A549 (cell line): ENCODE data around the gene SCAF8. TPM values are rescaled to one million over a fixed set of nuclear protein-coding genes. Genes with fewer than 3 reads are reported as not detected.
A peak's percentile ranks its signal among the peaks of the same experiment; 100 is the strongest.

Experiments
- ATAC-seq, 2 experiments: fragments of 200-7000 bp in 1 of 2; fragments of >200 bp in 1 of 2; cut with Nextera tagmentation in 1 of 2; cut with Tn5 transposase in 1 of 2; 3 replicates each; pipeline versions ENCODE4 v1.8.0 to v1.9.1; 2018 to 2020; ENCODE audit warnings: mild to moderate bottlenecking in 1 of 2, moderate library complexity in 1 of 2
- CTCF ChIA-PET: fragments of 300-600 bp; sonication (Branson Sonifier 250); formaldehyde crosslinking; extraction: SDS; loops from one replicate; lab custom pipeline; 2021; ENCODE audit warnings: antibody characterized with exemption, inconsistent platforms; lab: Yijun Ruan, JAX
- POLR2A ChIA-PET: fragments of 350-600 bp; formaldehyde crosslinking; extraction: SDS; loops from one replicate; lab custom pipeline; 2021; ENCODE audit warnings: antibody characterized with exemption, inconsistent platforms; lab: Yijun Ruan, JAX
- DNase-seq, 2 experiments: peaks; one replicate each; pipeline versions ENCODE4 v3.0.0 to v3.0.0-alpha.2; 2011 to 2016; ENCODE audit warnings: low read depth in 1 of 2, low spot score in 1 of 2
- FAIRE-seq: peaks from 2 replicates; lab custom pipeline; 2011; peaks lifted over from hg19 to GRCh38; lab: Jason Lieb, UNC
- H3K27ac ChIP-seq, 2 experiments: fragments of >200 bp; sonication (Bioruptor Twin); formaldehyde crosslinking; 3 replicates each; pipeline ENCODE4 v1.5.1; 2016 to 2017
- H3K4me1 ChIP-seq: fragments of >200 bp; sonication (Bioruptor Twin); formaldehyde crosslinking; 3 replicates; pipeline ENCODE4 v1.6.1; 2016
- H3K4me2 ChIP-seq: fragments of >200 bp; sonication (Bioruptor Twin); formaldehyde crosslinking; 3 replicates; pipeline ENCODE4 v1.6.1; 2016
- H3K4me3 ChIP-seq: fragments of >200 bp; sonication (Bioruptor Twin); formaldehyde crosslinking; 3 replicates; pipeline ENCODE4 v1.5.1; 2016
- H3K9me3 ChIP-seq: fragments of >200 bp; sonication (Bioruptor Twin); formaldehyde crosslinking; 3 replicates; pipeline ENCODE4 v1.6.1; 2016
- CEBPB ChIP-seq, 2 experiments: fragments of >200 bp in 1 of 2; sonication (Bioruptor Twin) in 1 of 2; formaldehyde crosslinking in 1 of 2; IDR thresholded peaks; 2 replicates each; pipeline ENCODE4 v1.6.1; 2012 to 2016
- EHF ChIP-seq: fragments of 250-450 bp; sonication (Bioruptor Pico); IDR thresholded peaks from 2 replicates; pipeline ENCODE4 v1.5.0; 2020; ENCODE audit warnings: mild to moderate bottlenecking
- EHMT2 ChIP-seq: fragments of 200-600 bp; sonication (generic); IDR thresholded peaks from 2 replicates; pipeline ENCODE4 v1.6.1; 2016; ENCODE audit warnings: antibody characterized with exemption, low read depth, mild to moderate bottlenecking, moderate library complexity
- FOXS1 ChIP-seq: fragments of 250-450 bp; sonication (Bioruptor Pico); IDR thresholded peaks from 2 replicates; pipeline ENCODE4 v1.5.0; 2020; ENCODE audit warnings: mild to moderate bottlenecking, moderate library complexity
- GATA3 ChIP-seq: IDR thresholded peaks from 2 replicates; pipeline ENCODE4 v1.6.1; 2012; ENCODE audit warnings: borderline replicate concordance
- HDAC2 ChIP-seq: fragments of 200-600 bp; sonication (generic); IDR thresholded peaks from 2 replicates; pipeline ENCODE4 v1.6.1; 2016
- HOXA7 ChIP-seq: fragments of 250-450 bp; sonication (Bioruptor Pico); IDR thresholded peaks from 2 replicates; pipeline ENCODE4 v1.5.0; 2020; ENCODE audit warnings: mild to moderate bottlenecking, moderate library complexity
- HOXB5 ChIP-seq: fragments of 250-450 bp; sonication (Bioruptor Pico); IDR thresholded peaks from 2 replicates; pipeline ENCODE4 v1.5.0; 2020; ENCODE audit warnings: mild to moderate bottlenecking, moderate library complexity
- JUN ChIP-seq, 2 experiments: fragments of >200 bp; sonication (Bioruptor Twin); formaldehyde crosslinking; IDR thresholded peaks; 2 replicates in 1 of 2; 3 replicates in 1 of 2; pipeline ENCODE4 v1.6.1; 2016 to 2017
- KDM5A ChIP-seq: fragments of 200-600 bp; sonication (generic); IDR thresholded peaks from 2 replicates; pipeline ENCODE4 v1.6.1; 2016; ENCODE audit warnings: antibody characterized with exemption, mild to moderate bottlenecking
- MYC ChIP-seq: IDR thresholded peaks from 2 replicates; pipeline ENCODE4 v1.6.1; 2012; ENCODE audit warnings: mild to moderate bottlenecking, inconsistent platforms, low read length, improper control_type of control experiment, borderline replicate concordance
- NFE2L2 ChIP-seq: fragments of 150-350 bp; conservative IDR thresholded peaks from 2 replicates; pipeline ENCODE4 v1.6.1; 2014; ENCODE audit warnings: low read length
- POLR2A ChIP-seq: IDR thresholded peaks from 2 replicates; pipeline ENCODE4 v1.6.1; 2012; ENCODE audit warnings: mild to moderate bottlenecking, low read length
- RCOR1 ChIP-seq: fragments of 150-350 bp; IDR thresholded peaks from 2 replicates; pipeline ENCODE4 v1.6.1; 2014; ENCODE audit warnings: antibody characterized with exemption, low read length, low read depth
- RFX5 ChIP-seq: fragments of 450-650 bp; IDR thresholded peaks from 2 replicates; pipeline ENCODE4 v1.7.1; 2014; ENCODE audit warnings: antibody characterized with exemption, mild to moderate bottlenecking, moderate library complexity
- SMC3 ChIP-seq: fragments of >200 bp; sonication (Bioruptor Twin); formaldehyde crosslinking; IDR thresholded peaks from 3 replicates; pipeline ENCODE4 v1.6.1; 2018; ENCODE audit warnings: inconsistent platforms
- SREBF2 ChIP-seq: fragments of 450-650 bp; IDR thresholded peaks from 2 replicates; pipeline ENCODE4 v1.6.1; 2014; ENCODE audit warnings: mild to moderate bottlenecking, moderate library complexity
- USF2 ChIP-seq: fragments of 450-650 bp; IDR thresholded peaks from 2 replicates; pipeline ENCODE4 v1.6.1; 2014; ENCODE audit warnings: antibody characterized with exemption
- ZC3H11A ChIP-seq: fragments of 450-650 bp; IDR thresholded peaks from 2 replicates; pipeline ENCODE4 v1.6.1; 2014; ENCODE audit warnings: antibody characterized with exemption, mild to moderate bottlenecking
- ZSCAN20 ChIP-seq: fragments of 250-450 bp; sonication (Bioruptor Pico); IDR thresholded peaks from 2 replicates; pipeline ENCODE4 v1.8.0; 2022; ENCODE audit warnings: mild to moderate bottlenecking, moderate library complexity
- WGBS: methylation state at CpG from one replicate; pipeline ENCODE4 v1.1.6; 2017; ENCODE audit errors: missing lambda C conversion rate; 5-methylcytosine and 5-hydroxymethylcytosine counted together
- polyA plus RNA-seq, 4 experiments: library from polyadenylated mRNA; depleted of rRNA in 3 of 4; stranded (reverse); fragments of >200 nt; fragmentation: RNase III in 1 of 4; extraction: RNeasy Plus Mini Kit Qiagen cat#74134 plus additional on column Dnase treatment in 1 of 4; gene quantifications; 2 replicates in 3 of 4; 3 replicates in 1 of 4; pipeline ENCODE4 v1.2.3, GENCODE V29; 2011 to 2017
- TF ChIP-seq, protein P1 (sequence below): fragments of >200 bp; sonication (Bioruptor Twin); formaldehyde crosslinking; IDR thresholded peaks from 2 replicates; pipeline ENCODE4 v1.6.1; 2016
- TF ChIP-seq, protein P2 (sequence below): fragments of 200-600 bp; sonication (generic); IDR thresholded peaks from 2 replicates; pipeline ENCODE4 v1.6.1; 2016; ENCODE audit warnings: antibody characterized with exemption, mild to moderate bottlenecking, moderate library complexity
- TF ChIP-seq, protein P3 (sequence below): fragments of 150-350 bp; IDR thresholded peaks from 2 replicates; pipeline ENCODE4 v1.6.1; 2014; ENCODE audit warnings: low read depth, mild to moderate bottlenecking, low read length

SCAF8 gene
- polyA plus RNA-seq, 2 of the 4 experiments (the other 2 are of a cell fraction), result 13.4 to 27.3 TPM

GRCh38 chr6:154752022-154752421, 18.8 kb downstream of the SCAF8 start (continued):
- TF ChIP-seq JUN (IDR thresholded peaks at IDR 0.05) (no peak), RCOR1 (no peak), MYC (no peak), NFE2L2 (no peak), HOXB5 (CRISPR knock-in tag) (no peak), EHMT2 (no peak), KDM5A (no peak)

DNA sequence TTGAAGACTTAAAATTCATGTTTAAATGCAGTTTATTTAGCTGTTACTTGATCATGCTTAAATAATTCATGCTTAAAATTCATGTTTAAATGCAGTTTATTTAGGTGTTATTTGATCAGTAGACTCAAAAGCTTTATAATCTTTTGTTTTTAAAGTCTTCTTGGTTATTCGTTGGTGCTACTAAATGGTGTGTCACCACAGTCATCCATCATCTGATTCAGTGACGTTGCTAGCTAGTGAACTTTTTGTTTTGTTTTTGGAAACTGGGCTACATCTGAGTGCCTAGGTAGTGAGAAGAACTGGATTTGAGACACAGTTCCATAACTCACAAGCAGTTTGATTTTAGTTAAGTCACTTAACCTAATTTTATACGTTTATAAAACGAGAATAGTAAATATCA, 20.9 kb downstream of the SCAF8 start:
- TF ChIP-seq EHF (no peak), HOXB5 (CRISPR knock-in tag) (peak; percentile 32; the same call in 1 of the 2 replicates), ZC3H11A (no peak)
- CTCF ChIA-PET, result no interaction called here
- Histone ChIP-seq H3K9me3 (no peaks in the 10 kb centered on the region), H3K4me3 (no peak overlapping the region), H3K4me2 (peak overlapping the region; percentile 20; the same call in 2 of the 3 replicates), H3K4me1 (peaks cover 24% of the 10 kb centered on the region), H3K27ac (no peak overlapping the region)
- FAIRE-seq (no peak), DNase-seq (no peak), ATAC-seq (no peak)
- POLR2A ChIA-PET, result no interaction called here
- WGBS, result 44% methylated on average over 4 of the region's 4 CpGs

GRCh38 chr6:154757352-154758050, 24.3 kb downstream of the SCAF8 start:
- TF ChIP-seq SMC3 (no peak), FOXS1 (CRISPR knock-in tag) (no peak), GATA3 (no peak), POLR2A (no peak), CEBPB (IDR thresholded peaks at IDR 0.05) (no peak), USF2 (no peak), SREBF2 (no peak), HOXA7 (CRISPR knock-in tag) (no peak), RCOR1 (no peak), EHF (no peak), ZSCAN20 (no peak), HDAC2 (no peak), RFX5 (no peak)
- TF ChIP-seq, protein P1, sequence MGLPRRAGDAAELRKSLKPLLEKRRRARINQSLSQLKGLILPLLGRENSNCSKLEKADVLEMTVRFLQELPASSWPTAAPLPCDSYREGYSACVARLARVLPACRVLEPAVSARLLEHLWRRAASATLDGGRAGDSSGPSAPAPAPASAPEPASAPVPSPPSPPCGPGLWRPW, result no peak
- TF ChIP-seq, protein P2, sequence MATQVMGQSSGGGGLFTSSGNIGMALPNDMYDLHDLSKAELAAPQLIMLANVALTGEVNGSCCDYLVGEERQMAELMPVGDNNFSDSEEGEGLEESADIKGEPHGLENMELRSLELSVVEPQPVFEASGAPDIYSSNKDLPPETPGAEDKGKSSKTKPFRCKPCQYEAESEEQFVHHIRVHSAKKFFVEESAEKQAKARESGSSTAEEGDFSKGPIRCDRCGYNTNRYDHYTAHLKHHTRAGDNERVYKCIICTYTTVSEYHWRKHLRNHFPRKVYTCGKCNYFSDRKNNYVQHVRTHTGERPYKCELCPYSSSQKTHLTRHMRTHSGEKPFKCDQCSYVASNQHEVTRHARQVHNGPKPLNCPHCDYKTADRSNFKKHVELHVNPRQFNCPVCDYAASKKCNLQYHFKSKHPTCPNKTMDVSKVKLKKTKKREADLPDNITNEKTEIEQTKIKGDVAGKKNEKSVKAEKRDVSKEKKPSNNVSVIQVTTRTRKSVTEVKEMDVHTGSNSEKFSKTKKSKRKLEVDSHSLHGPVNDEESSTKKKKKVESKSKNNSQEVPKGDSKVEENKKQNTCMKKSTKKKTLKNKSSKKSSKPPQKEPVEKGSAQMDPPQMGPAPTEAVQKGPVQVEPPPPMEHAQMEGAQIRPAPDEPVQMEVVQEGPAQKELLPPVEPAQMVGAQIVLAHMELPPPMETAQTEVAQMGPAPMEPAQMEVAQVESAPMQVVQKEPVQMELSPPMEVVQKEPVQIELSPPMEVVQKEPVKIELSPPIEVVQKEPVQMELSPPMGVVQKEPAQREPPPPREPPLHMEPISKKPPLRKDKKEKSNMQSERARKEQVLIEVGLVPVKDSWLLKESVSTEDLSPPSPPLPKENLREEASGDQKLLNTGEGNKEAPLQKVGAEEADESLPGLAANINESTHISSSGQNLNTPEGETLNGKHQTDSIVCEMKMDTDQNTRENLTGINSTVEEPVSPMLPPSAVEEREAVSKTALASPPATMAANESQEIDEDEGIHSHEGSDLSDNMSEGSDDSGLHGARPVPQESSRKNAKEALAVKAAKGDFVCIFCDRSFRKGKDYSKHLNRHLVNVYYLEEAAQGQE, result no peak
- TF ChIP-seq, protein P3, sequence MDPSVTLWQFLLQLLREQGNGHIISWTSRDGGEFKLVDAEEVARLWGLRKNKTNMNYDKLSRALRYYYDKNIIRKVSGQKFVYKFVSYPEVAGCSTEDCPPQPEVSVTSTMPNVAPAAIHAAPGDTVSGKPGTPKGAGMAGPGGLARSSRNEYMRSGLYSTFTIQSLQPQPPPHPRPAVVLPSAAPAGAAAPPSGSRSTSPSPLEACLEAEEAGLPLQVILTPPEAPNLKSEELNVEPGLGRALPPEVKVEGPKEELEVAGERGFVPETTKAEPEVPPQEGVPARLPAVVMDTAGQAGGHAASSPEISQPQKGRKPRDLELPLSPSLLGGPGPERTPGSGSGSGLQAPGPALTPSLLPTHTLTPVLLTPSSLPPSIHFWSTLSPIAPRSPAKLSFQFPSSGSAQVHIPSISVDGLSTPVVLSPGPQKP, result no peak
- Histone ChIP-seq H3K27ac (no peak overlapping the region), H3K4me2 (no peak overlapping the region), H3K4me1 (peaks cover 12% of the 10 kb centered on the region), H3K4me3 (no peak overlapping the region), H3K9me3 (no peaks in the 10 kb centered on the region)
- 80% methylated on average over 3 of the region's 3 CpGs for WGBS
- FAIRE-seq (no peak), DNase-seq (no peak), ATAC-seq (peak in 1 of 2 experiments; percentile 33; a peak in 1 of 6 replicates)
- ChIA-PET POLR2A (no interaction called here), CTCF (interaction anchor here (2.3 kb wide), 1 partner anchor 82 kb away, joined by 6 read pairs; no protein-coding TSS in a partner anchor)
